ENCODE data around the gene ZDHHC11.
"Not testable (repeated sequence)": the region's sequence is repeated elsewhere in the genome, so short reads cannot be mapped to it uniquely, and the experiment has no call there.

Gene ZDHHC11

DNA sequence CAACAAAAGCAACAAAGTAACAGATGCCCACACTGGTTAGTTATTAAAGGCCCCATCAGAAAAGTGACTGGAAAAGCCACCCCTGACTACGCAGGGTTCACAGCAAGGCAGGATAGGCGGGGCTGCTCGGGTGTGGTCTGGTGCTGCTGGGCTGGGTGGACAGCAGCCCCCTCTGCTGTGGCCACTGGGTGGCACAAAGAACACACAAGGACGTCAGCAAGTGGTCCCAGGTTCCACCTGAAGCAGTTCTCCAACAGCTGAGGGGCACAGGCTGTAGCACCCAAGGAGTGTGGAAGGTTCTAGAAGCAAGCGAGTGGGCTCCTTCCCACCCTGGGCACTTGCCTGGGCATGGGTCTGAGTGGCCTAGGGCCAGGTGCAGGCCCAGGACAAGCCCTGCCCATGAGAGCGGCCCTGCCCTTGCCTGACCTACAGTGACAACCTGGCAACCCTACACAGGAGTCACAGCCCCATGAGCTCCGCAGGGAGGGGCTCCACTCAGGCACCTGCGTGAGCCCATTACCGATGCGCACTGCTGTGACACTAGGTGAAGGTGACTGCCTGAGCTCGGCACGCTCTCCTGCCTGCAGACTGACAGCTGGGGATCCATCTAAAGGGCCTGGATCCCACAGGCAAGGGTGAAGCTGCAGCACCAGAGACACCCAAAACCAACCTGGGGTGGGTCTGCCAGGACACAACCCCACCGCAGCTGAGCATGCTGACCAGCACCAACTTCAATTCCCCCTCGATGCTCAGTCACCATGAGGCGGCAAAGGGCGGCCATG lies 33.8 kb upstream of the ZDHHC11 start:
- DNase-seq (no peak), ATAC-seq (no peak)
- Mint-ChIP-seq H3K27me3 (no peaks in the 10 kb centered on the region), H3K27ac (no peak overlapping the region), H3K9me3 (peaks cover 10 to 17% of the 10 kb centered on the region in 2 donors), H3K4me3 (no peak overlapping the region), H3K4me1 (peaks cover 30% of the 10 kb centered on the region)

DNA sequence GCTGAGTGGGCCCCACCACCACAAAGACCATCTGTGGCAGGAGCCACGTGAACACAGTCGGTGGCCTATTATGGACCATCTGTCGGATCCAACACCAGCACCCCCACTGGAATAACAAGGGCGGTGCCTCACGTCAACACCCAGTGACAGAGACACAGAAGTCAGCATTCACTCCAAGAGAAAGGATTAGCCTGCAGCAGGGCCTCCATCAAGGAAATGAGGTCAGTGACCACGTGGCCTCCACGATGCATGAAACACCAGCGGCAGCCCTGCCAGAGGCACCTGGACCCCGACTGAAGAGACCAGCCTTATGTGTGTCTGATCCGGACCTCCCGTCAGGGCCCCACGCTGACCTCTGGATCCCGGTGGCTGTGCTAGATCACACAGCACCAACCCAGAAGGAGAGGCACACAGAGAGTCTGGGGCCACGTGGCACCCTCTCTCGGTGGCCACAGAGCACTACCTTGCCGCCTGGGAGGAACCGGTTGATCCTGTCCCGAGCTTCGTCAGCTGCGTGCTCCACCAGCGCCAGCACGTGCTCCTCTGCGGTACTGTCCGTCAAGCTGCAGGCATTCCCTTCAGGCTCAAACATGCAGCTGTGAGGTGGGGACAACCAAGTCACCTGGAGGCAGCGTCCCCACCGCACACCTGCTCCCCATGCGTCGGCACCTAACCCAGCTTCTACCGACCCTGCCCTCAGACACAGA lies 32.8 kb upstream of the ZDHHC11 start:
- Mint-ChIP-seq H3K27me3 (no peaks in the 10 kb centered on the region), H3K27ac (peak overlapping the region in 1 of 2 donors; percentile 86), H3K4me1 (peaks cover 25% of the 10 kb centered on the region), H3K4me3 (no peak overlapping the region), H3K9me3 (peaks cover 10 to 17% of the 10 kb centered on the region in 2 donors)
- ATAC-seq (no peak), DNase-seq (no peak)

DNA sequence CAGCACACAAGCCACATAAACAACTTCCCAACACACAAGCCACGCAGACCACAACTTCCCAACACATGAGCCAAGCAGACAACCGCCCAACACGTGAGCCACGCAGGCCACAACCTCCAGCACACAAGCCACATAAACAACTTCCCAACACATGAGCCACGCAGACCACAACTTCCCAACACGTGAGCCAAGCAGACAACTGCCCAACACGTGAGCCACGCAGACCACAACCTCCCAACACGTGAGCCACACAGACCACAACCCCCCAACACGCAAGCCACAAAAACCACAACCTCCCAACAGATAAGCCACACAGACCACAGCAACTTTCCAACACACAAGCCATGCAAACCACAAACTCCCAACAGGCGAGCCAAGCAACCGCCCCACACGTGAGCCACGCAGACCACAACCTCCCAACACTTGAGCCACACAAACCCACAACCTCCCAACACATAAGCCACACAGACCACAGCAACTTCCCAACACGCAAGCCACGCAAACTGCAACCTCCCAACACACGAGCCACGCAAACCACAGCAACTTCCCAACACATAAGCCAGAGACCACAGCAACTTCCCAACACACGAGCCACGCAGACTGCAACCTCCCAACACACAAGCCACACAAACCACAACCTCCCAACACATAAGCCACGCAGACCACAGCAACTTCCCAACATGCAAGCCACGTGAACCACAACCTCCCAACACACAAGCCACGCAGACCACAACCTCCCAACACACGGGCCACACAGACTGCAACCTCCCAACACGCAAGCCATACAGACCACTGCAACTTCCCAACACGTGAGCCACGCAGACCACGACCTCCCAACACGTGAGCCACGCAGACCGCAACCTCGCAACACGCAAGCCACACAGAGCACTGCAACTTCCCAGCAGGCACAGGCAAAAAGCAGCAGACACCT lies 31.7 kb upstream of the ZDHHC11 start:
- Mint-ChIP-seq H3K4me3 (peak overlapping the region in 1 of 2 donors; percentile 3), H3K27ac (peak overlapping the region; percentile 34 to 86), H3K4me1 (peaks cover 20% of the 10 kb centered on the region), H3K9me3 (peaks cover 10 to 17% of the 10 kb centered on the region in 2 donors), H3K27me3 (no peaks in the 10 kb centered on the region)
- ATAC-seq = no peak
- no peak for DNase-seq

DNA sequence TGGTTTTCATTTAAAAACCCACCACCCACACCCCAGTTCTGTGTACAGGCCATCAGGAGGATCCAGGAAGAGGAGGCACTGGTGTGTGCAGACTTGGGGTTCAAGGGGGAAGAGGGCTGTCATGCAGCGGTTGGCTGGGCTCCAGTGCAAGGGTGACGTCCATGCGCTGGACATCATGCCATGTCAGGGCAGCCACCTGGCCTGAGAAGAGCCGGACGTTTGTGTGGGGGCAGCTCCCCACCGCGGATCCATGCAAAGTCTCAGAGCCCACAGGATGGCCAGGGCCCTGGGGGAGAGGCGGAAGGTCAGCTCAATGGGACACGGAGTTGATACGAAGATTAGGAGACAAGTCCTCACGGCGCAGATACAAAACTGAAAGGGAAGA lies 30.8 kb upstream of the ZDHHC11 start:
- no peaks in the 10 kb centered on the region for H3K27me3 Mint-ChIP-seq
- peak overlapping the region in 1 of 2 donors; percentile 91 for H3K27ac Mint-ChIP-seq
- peaks cover 20% of the 10 kb centered on the region for H3K4me1 Mint-ChIP-seq
- DNase-seq = no peak
- H3K9me3 Mint-ChIP-seq = peaks cover 10 to 17% of the 10 kb centered on the region in 2 donors
- H3K4me3 Mint-ChIP-seq = no peak overlapping the region
- ATAC-seq = no peak

DNA sequence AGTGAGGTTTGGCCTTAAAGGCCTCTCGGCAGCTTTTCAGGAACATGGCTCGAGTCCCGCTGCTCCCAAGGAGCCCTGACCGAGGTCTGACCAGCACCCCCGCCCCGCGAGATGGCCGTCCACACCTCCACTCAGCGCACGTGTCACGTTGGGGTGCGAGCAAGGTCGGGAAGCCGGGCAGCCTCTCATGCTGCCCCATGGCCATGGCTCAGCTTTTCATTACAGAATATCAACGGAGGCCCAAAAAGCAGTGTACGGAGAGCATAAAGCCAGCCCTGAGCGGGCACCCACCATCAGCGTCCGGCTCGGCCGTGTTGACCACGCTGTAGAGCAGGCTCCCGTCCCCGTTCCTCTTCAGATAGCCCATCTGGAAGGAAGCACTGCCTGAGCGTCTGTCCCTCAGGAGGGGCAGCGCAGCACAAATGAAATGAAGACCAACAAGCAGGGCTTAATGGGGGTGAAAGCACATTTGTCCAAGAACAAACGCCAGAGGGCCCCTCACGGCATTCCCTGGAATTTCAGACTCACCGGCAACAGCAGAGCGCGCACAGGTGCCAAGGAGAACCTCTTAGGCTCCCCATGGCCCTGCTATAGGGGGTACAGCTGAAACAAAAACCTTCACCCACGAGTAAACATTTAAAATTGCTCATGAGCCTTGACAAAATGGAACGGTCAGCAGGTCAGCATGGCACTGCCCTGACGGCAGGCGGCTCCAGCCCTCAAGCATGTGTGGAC lies 30.2 kb upstream of the ZDHHC11 start:
- Mint-ChIP-seq H3K4me3 (no peak overlapping the region), H3K9me3 (peaks cover 10 to 17% of the 10 kb centered on the region in 2 donors), H3K4me1 (peaks cover 20% of the 10 kb centered on the region)

DNA sequence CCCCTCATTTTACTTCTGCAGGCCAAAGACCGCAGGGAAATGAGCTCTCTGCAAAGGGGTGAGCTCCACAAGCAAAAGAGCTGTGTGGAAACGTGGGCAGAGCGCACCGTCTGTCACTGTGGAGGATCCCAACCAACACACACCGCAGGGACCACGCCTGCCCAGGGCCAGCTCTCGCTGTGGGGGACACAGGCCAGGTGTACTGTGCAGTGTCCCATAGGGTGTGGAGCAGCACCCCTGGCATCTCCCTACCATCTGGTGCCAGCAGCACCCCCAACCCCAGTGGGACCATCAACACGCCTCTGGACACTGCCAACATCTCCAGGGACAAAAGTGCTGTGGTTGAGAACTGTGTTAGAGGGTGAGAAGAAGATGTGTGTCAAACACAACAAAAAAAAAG lies 27.9 kb upstream of the ZDHHC11 start:
- H3K27me3 Mint-ChIP-seq, H3K4me3 Mint-ChIP-seq, DNase-seq, ATAC-seq, H3K27ac Mint-ChIP-seq: not testable (repeated sequence)
- peaks cover 20% of the 10 kb centered on the region for H3K4me1 Mint-ChIP-seq
- H3K9me3 Mint-ChIP-seq = peaks cover 10 to 17% of the 10 kb centered on the region in 2 donors

More for the DNA sequence above, 30.2 kb upstream of the ZDHHC11 start:
- H3K27me3 Mint-ChIP-seq = no peaks in the 10 kb centered on the region
- ATAC-seq (no peak), DNase-seq (no peak)
- H3K27ac Mint-ChIP-seq = peak overlapping the region in 1 of 2 donors; percentile 91

DNA sequence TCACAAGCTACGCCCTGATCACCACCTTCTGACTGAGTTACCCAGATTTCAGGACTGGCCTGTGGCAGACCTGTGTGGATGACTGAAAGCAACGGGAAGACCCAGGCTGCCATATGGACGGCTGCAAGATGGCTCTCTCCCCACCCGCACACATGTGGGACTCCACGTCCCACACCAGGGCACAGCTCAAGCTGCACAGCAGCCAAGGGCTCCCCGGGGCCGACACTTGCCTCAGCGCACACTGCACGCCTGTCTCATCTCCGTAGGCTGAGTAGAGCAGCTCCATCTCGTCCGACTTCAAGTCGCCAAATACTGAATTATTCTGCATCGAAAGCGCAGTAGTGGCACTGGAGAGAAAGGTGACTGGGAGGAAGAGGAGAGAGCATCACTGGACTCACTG lies 27.3 kb upstream of the ZDHHC11 start:
- H3K27me3 Mint-ChIP-seq = no peaks in the 10 kb centered on the region
- ATAC-seq (no peak), DNase-seq (no peak)
- H3K4me1 Mint-ChIP-seq = peaks cover 19% of the 10 kb centered on the region
- no peak overlapping the region for H3K4me3 Mint-ChIP-seq
- no peak overlapping the region for H3K27ac Mint-ChIP-seq
- H3K9me3 Mint-ChIP-seq = peaks cover 10 to 12% of the 10 kb centered on the region in 2 donors

DNA sequence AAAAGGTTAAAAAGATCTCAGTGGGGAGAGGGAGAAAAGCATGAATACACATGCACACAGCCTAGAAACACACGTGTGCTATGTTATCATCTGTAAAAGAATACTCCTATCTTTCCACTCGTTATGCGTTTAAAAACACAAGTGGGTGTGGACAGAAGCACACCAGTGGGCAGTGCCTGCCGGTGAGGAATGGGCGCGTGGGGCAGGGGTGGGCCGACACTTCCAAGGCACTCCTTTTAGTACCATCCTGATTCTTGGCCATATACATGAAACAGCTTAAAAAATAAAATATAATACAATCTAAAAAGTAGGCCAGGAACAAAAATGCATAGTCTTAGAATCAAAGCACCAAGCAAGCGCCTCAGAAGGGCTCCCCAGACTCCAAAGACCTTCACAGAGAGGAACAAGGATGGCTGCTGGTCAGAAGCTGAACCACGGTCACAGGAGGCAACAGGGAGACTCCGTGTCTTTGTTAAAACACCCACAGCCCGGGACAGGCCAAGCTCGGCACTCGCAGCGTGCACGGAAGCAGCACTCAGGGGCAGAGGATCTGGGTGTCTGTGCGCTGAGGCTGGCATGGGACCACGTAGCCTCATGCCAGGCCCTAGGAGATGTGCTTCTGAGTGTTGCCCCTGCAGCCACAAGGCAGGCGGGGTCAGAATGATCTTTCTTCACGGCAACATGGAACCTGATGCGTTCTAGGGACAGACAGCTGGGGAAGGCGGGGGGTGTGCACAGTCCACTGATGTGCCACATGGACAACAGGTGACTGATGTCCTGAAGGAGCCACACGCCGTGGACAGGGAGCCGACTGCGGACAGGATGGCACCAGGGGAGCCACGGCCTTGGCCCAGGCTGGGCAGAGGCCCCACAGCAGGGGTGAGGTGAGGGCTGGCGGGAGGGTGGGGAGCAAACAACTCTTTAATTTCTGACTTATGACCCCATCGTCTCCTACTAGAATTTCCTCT lies 25.9 kb upstream of the ZDHHC11 start:
- peaks cover 5% of the 10 kb centered on the region for H3K4me1 Mint-ChIP-seq
- no peak overlapping the region for H3K4me3 Mint-ChIP-seq
- H3K27ac Mint-ChIP-seq = no peak overlapping the region
- no peaks in the 10 kb centered on the region for H3K27me3 Mint-ChIP-seq
- ATAC-seq (no peak), DNase-seq (no peak)
- H3K9me3 Mint-ChIP-seq = no peaks in the 10 kb centered on the region

DNA sequence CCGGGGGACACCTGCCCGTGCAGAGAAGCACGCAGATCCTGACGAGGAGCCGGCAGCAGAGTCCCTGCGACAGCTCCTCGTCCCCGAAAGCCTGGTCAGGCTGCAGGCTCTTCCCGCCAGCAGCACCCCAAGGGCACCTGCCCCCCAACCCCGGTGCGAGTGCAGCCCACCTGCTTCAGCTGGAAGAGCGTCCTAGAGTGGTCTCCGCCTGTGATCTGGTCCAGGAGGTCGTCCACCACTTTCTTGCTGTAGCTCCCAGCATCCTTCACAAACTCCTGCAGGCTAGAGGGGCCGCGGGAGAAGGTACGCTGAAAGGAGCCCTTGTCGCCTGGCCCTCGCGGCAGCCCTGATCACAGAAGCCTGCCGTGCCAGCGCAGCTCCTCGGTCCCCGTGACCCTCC lies 25.1 kb upstream of the ZDHHC11 start:
- DNase-seq (no peak), ATAC-seq (no peak)
- Mint-ChIP-seq H3K4me3 (no peak overlapping the region), H3K9me3 (no peaks in the 10 kb centered on the region), H3K27me3 (no peaks in the 10 kb centered on the region), H3K4me1 (no peaks in the 10 kb centered on the region), H3K27ac (no peak overlapping the region)

DNA sequence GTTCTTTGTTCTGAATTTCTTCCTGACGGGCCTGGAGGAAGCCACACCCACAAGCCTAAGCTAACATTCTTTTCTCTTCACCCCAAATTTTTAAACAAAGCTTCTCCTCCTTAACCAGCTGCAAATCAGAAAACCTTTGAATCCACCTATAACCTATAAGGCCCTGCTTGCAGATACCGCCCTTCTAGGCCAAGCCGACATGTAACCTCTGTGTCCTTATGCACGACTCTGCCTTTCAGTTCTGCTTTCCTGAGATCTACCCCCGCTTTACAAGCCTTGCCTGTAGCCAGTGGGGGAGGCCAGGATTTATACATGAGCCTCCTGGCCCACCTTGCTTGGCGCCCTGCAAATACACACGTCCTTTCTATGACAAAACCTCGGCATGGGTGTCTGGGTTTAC lies 22.5 kb upstream of the ZDHHC11 start:
- H3K4me1 Mint-ChIP-seq = no peaks in the 10 kb centered on the region
- no peaks in the 10 kb centered on the region for H3K27me3 Mint-ChIP-seq
- ATAC-seq = no peak
- DNase-seq = no peak
- H3K27ac Mint-ChIP-seq = no peak overlapping the region
- no peaks in the 10 kb centered on the region for H3K9me3 Mint-ChIP-seq
- no peak overlapping the region for H3K4me3 Mint-ChIP-seq

DNA sequence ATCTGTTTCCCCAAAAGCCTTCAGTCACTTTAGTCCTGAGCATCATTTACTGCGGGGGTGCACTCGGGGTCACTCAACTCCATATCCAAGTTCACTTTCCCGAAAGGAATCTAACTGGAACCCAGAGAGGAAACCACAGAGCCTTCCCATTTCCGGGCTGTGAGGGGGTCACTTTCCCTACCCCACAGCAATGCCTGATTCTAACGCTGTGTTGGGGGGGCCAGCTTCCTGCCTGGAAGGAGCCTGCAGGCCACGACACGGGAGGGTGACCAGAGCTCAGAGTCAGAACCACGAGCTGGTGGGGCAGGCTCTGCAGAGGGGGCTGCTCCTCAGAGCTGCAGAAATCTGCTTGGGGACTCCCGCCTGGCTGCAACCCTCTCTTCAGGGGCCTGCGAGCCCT lies 21.5 kb upstream of the ZDHHC11 start:
- H3K27ac Mint-ChIP-seq = no peak overlapping the region
- H3K4me3 Mint-ChIP-seq = no peak overlapping the region
- H3K9me3 Mint-ChIP-seq = no peaks in the 10 kb centered on the region
- no peaks in the 10 kb centered on the region for H3K4me1 Mint-ChIP-seq
- H3K27me3 Mint-ChIP-seq = no peaks in the 10 kb centered on the region
- ATAC-seq (no peak), DNase-seq (no peak)

DNA sequence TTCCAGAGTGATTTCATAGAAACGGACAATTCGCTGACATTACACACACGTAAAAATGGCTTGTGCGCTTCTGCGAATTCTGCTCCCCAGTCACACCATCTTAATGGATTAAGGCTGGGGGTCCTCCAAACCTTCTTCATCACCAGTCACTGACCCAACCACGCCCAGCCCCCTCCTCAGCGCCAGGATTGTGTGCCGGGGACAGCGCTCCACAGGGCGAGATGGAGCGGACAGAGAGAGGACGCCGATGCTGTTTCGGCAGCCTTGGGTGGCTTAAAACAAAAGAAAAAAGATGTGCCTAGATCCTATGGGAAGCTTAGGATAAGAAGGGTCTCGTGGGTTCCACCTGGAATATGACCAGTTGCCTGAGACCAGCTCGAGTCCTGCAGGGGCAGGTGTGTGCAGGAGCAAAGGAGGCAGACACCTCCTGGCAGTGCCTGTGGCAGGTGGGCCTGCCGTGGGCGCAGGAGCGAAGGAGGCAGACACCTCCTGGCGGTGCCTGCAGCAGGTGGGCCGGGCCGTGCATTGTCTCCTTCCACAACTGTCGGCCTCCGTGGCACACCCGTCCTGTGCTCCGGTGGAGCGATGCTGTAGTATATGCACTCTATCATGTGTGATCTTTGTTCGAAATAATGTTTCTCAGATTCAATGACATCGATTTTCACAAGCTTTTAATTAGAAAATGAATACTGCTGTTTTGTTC lies 21.0 kb upstream of the ZDHHC11 start:
- Mint-ChIP-seq H3K4me3 (no peak overlapping the region), H3K4me1 (no peaks in the 10 kb centered on the region), H3K27me3 (no peaks in the 10 kb centered on the region), H3K9me3 (no peaks in the 10 kb centered on the region), H3K27ac (no peak overlapping the region)
- no peak for DNase-seq
- ATAC-seq = no peak

DNA sequence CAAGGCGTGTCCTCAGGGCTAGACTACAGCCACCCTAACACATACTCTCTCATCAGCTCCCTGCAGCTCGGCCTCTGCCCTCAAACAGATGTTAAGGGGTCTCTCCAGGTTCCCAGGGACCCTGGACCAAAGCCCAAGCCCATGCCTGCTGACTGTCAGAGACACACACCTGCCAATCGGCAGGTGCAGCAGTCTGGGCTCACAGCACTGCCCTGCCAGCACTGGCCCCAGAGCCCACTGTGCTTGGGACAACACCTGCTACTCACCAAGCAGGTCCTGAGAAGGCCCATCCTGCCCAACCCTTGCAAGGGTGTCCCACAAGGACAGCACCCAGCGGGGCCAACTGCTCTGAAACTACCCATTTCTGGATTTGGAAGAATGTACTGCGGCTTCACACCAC lies 20.2 kb upstream of the ZDHHC11 start:
- no peaks in the 10 kb centered on the region for H3K27me3 Mint-ChIP-seq
- H3K4me3 Mint-ChIP-seq = no peak overlapping the region
- DNase-seq = no peak
- no peak for ATAC-seq
- H3K4me1 Mint-ChIP-seq = no peaks in the 10 kb centered on the region
- H3K9me3 Mint-ChIP-seq = no peaks in the 10 kb centered on the region
- H3K27ac Mint-ChIP-seq = peak overlapping the region in 1 of 2 donors; percentile 82

All from stimulated activated naive CD8-positive, alpha-beta T cell treated with anti-CD3 and anti-CD28 coated beads, Interleukin-15, amount 100 ng/mL, for 72 hours (primary cell).